ENCODE measurements around the gene NEFH. TPM values are rescaled to one million over a fixed set of nuclear protein-coding genes. Genes with fewer than 3 reads are reported as not detected.

Gene NEFH, protein sequence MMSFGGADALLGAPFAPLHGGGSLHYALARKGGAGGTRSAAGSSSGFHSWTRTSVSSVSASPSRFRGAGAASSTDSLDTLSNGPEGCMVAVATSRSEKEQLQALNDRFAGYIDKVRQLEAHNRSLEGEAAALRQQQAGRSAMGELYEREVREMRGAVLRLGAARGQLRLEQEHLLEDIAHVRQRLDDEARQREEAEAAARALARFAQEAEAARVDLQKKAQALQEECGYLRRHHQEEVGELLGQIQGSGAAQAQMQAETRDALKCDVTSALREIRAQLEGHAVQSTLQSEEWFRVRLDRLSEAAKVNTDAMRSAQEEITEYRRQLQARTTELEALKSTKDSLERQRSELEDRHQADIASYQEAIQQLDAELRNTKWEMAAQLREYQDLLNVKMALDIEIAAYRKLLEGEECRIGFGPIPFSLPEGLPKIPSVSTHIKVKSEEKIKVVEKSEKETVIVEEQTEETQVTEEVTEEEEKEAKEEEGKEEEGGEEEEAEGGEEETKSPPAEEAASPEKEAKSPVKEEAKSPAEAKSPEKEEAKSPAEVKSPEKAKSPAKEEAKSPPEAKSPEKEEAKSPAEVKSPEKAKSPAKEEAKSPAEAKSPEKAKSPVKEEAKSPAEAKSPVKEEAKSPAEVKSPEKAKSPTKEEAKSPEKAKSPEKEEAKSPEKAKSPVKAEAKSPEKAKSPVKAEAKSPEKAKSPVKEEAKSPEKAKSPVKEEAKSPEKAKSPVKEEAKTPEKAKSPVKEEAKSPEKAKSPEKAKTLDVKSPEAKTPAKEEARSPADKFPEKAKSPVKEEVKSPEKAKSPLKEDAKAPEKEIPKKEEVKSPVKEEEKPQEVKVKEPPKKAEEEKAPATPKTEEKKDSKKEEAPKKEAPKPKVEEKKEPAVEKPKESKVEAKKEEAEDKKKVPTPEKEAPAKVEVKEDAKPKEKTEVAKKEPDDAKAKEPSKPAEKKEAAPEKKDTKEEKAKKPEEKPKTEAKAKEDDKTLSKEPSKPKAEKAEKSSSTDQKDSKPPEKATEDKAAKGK
- total RNA-seq: 0.94 and 1.7 TPM in 2 replicates

GRCh38 chr22:29479417-29480261 lies at the start of gene NEFH:
Gene NEFH, plus strand, starts transcription at chr22:29480218. Its CDS starts 45 bp downstream, at chr22:29480263.

DNA sequence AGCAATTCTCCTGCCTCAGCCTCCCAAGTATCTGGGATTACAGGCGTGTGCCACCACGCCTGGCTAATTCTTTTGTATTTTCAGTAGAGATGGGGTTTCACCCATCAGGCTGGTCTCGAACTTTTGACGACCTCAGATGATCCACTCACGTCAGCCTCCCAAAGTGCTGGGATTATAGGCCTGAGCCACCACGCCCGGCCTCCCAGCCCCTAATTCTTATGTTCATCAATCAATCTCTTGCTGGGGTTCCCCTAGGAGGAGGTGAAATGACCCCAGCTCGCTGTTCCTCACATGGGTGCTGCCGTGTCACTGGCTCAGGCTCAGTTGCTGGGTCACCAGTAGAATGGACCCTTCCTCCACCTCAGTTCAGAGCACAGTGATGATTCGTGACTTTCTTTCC lies 41.7 kb upstream of the NEFH start, which contains the start of gene RFPL1:
Gene RFPL1, plus strand, starts transcription at position 301 of the 400 bp plus-strand sequence.

Other genes starting within 250 kb of the NEFH start
- 25.6 and 25.7 TPM in 2 replicates for gene RHBDD3, start 212.2 kb upstream of the NEFH start, total RNA-seq
- gene EWSR1, start 211.9 kb upstream of the NEFH start, total RNA-seq: 77.2 and 90.8 TPM in 2 replicates
- gene GAS2L1, start 173.6 kb upstream of the NEFH start, total RNA-seq: 16.2 and 16.6 TPM in 2 replicates
- gene RASL10A, start 164.5 kb upstream of the NEFH start, total RNA-seq: not detected in 2 replicates
- 31.1 and 32.0 TPM in 2 replicates for gene AP1B1, start 91.6 kb upstream of the NEFH start, total RNA-seq
- gene RFPL1, start 41.6 kb upstream of the NEFH start, total RNA-seq: not detected in 2 replicates
- 21.8 and 25.4 TPM in 2 replicates for gene THOC5, start 73.5 kb downstream of the NEFH start, total RNA-seq
- gene NIPSNAP1, start 100.9 kb downstream of the NEFH start, total RNA-seq: 23.0 and 23.5 TPM in 2 replicates
- 32.4 and 34.7 TPM in 2 replicates for gene NF2, start 123.4 kb downstream of the NEFH start, total RNA-seq
- gene CABP7, start 239.8 kb downstream of the NEFH start, total RNA-seq: not detected in 2 replicates